ENCODE measurements around the gene PRLR. TPM values are rescaled to one million over a fixed set of nuclear protein-coding genes. Genes with fewer than 3 reads are reported as not detected.

Gene PRLR
- total and polyA plus RNA-seq, 4 donors: 1.4 to 13.7 (median 3.9) TPM

- 80% methylated on average over 2 of the region's 4 CpGs for WGBS (ENCODE audit: insufficient coverage)
- H3K4me3 ChIP-seq (ENCODE audit: low read depth, low read length): no peak overlapping the region
- DNase-seq (ENCODE audit: low read depth in 4 of 6, low spot score in 6 of 6): no peak
- H3K27me3 ChIP-seq (ENCODE audit: control insufficient read depth, insufficient read depth, low read length): no peaks in the 10 kb centered on the region
- no peaks in the 10 kb centered on the region for H3K36me3 ChIP-seq (ENCODE audit: control insufficient read depth, insufficient read depth, low read length)
- H3K27ac ChIP-seq (ENCODE audit: low read depth, low read length): no peak overlapping the region
- no peaks in the 10 kb centered on the region for H3K4me1 ChIP-seq (ENCODE audit: control insufficient read depth, insufficient read depth, low read length)
- no peaks in the 10 kb centered on the region for H3K9me3 ChIP-seq (ENCODE audit: control insufficient read depth, insufficient read depth, low read length)
Measured at GRCh38 chr5:35063414-35063813, 166.9 kb downstream of the PRLR start.

- Histone ChIP-seq H3K36me3 (ENCODE audit: control insufficient read depth, insufficient read depth, low read length) (no peaks in the 10 kb centered on the region), H3K4me1 (ENCODE audit: control insufficient read depth, insufficient read depth, low read length) (no peaks in the 10 kb centered on the region), H3K27me3 (ENCODE audit: control insufficient read depth, insufficient read depth, low read length) (no peaks in the 10 kb centered on the region), H3K27ac (ENCODE audit: low read depth, low read length) (no peak overlapping the region), H3K4me3 (ENCODE audit: low read depth, low read length) (no peak overlapping the region), H3K9me3 (ENCODE audit: control insufficient read depth, insufficient read depth, low read length) (no peaks in the 10 kb centered on the region)
- whole genome bisulfite sequencing (ENCODE audit: insufficient coverage): no CpG with 5 or more reads among the region's 2 CpGs
- no peak for DNase-seq (ENCODE audit: low read depth in 4 of 6, low spot score in 6 of 6)
Measured at GRCh38 chr5:35061211-35061770, 169.0 kb downstream of the PRLR start.

GRCh38 chr5:35060236-35060635, 170.1 kb downstream of the PRLR start:
- WGBS (ENCODE audit: insufficient coverage): 75% methylated on average over 2 of the region's 2 CpGs
- Histone ChIP-seq H3K4me1 (ENCODE audit: control insufficient read depth, insufficient read depth, low read length) (no peaks in the 10 kb centered on the region), H3K27ac (ENCODE audit: low read depth, low read length) (no peak overlapping the region), H3K27me3 (ENCODE audit: control insufficient read depth, insufficient read depth, low read length) (no peaks in the 10 kb centered on the region), H3K9me3 (ENCODE audit: control insufficient read depth, insufficient read depth, low read length) (no peaks in the 10 kb centered on the region), H3K4me3 (ENCODE audit: low read depth, low read length) (no peak overlapping the region), H3K36me3 (ENCODE audit: control insufficient read depth, insufficient read depth, low read length) (no peaks in the 10 kb centered on the region)
- DNase-seq (ENCODE audit: low read depth in 4 of 6, low spot score in 6 of 6): no peak

- no peak overlapping the region for H3K4me3 ChIP-seq (ENCODE audit: low read depth, low read length)
- no peaks in the 10 kb centered on the region for H3K36me3 ChIP-seq (ENCODE audit: control insufficient read depth, insufficient read depth, low read length)
- no peak for DNase-seq (ENCODE audit: low read depth in 4 of 6, low spot score in 6 of 6)
- H3K9me3 ChIP-seq (ENCODE audit: control insufficient read depth, insufficient read depth, low read length): no peaks in the 10 kb centered on the region
- no peaks in the 10 kb centered on the region for H3K4me1 ChIP-seq (ENCODE audit: control insufficient read depth, insufficient read depth, low read length)
- no peaks in the 10 kb centered on the region for H3K27me3 ChIP-seq (ENCODE audit: control insufficient read depth, insufficient read depth, low read length)
- no peak overlapping the region for H3K27ac ChIP-seq (ENCODE audit: low read depth, low read length)
Measured at GRCh38 chr5:35059251-35059650, 171.0 kb downstream of the PRLR start.

- Histone ChIP-seq H3K4me1 (ENCODE audit: control insufficient read depth, insufficient read depth, low read length) (no peaks in the 10 kb centered on the region), H3K9me3 (ENCODE audit: control insufficient read depth, insufficient read depth, low read length) (no peaks in the 10 kb centered on the region), H3K36me3 (ENCODE audit: control insufficient read depth, insufficient read depth, low read length) (no peaks in the 10 kb centered on the region), H3K4me3 (ENCODE audit: low read depth, low read length) (no peak overlapping the region), H3K27me3 (ENCODE audit: control insufficient read depth, insufficient read depth, low read length) (no peaks in the 10 kb centered on the region), H3K27ac (ENCODE audit: low read depth, low read length) (no peak overlapping the region)
- no CpG with 5 or more reads among the region's 3 CpGs for WGBS (ENCODE audit: insufficient coverage)
- no peak for DNase-seq (ENCODE audit: low read depth in 4 of 6, low spot score in 6 of 6)
Measured at GRCh38 chr5:35058374-35058788, 171.9 kb downstream of the PRLR start.

- Histone ChIP-seq H3K4me3 (ENCODE audit: low read depth, low read length) (no peak overlapping the region), H3K27ac (ENCODE audit: low read depth, low read length) (no peak overlapping the region), H3K27me3 (ENCODE audit: control insufficient read depth, insufficient read depth, low read length) (no peaks in the 10 kb centered on the region), H3K36me3 (ENCODE audit: control insufficient read depth, insufficient read depth, low read length) (no peaks in the 10 kb centered on the region), H3K4me1 (ENCODE audit: control insufficient read depth, insufficient read depth, low read length) (no peaks in the 10 kb centered on the region), H3K9me3 (ENCODE audit: control insufficient read depth, insufficient read depth, low read length) (no peaks in the 10 kb centered on the region)
- DNase-seq (ENCODE audit: low read depth in 4 of 6, low spot score in 6 of 6): no peak
- no CpG with 5 or more reads among the region's 2 CpGs for WGBS (ENCODE audit: insufficient coverage)
Measured at GRCh38 chr5:35056686-35057085, 173.6 kb downstream of the PRLR start.

- Histone ChIP-seq H3K4me3 (ENCODE audit: low read depth, low read length) (no peak overlapping the region), H3K27ac (ENCODE audit: low read depth, low read length) (no peak overlapping the region), H3K36me3 (ENCODE audit: control insufficient read depth, insufficient read depth, low read length) (no peaks in the 10 kb centered on the region), H3K27me3 (ENCODE audit: control insufficient read depth, insufficient read depth, low read length) (no peaks in the 10 kb centered on the region), H3K9me3 (ENCODE audit: control insufficient read depth, insufficient read depth, low read length) (no peaks in the 10 kb centered on the region), H3K4me1 (ENCODE audit: control insufficient read depth, insufficient read depth, low read length) (no peaks in the 10 kb centered on the region)
- 100% methylated on average over 1 of the region's 4 CpGs for WGBS (ENCODE audit: insufficient coverage)
- no peak for DNase-seq (ENCODE audit: low read depth in 4 of 6, low spot score in 6 of 6)
Measured at GRCh38 chr5:35052838-35053237, 177.4 kb downstream of the PRLR start.

GRCh38 chr5:35050541-35051126, 179.7 kb downstream of the PRLR start:
- DNase-seq (ENCODE audit: low read depth in 4 of 6, low spot score in 6 of 6): no peak
- no peaks in the 10 kb centered on the region for H3K36me3 ChIP-seq (ENCODE audit: control insufficient read depth, insufficient read depth, low read length)
- H3K4me3 ChIP-seq (ENCODE audit: low read depth, low read length): no peak overlapping the region
- no peaks in the 10 kb centered on the region for H3K9me3 ChIP-seq (ENCODE audit: control insufficient read depth, insufficient read depth, low read length)
- no peaks in the 10 kb centered on the region for H3K4me1 ChIP-seq (ENCODE audit: control insufficient read depth, insufficient read depth, low read length)
- H3K27ac ChIP-seq (ENCODE audit: low read depth, low read length): no peak overlapping the region
- no peaks in the 10 kb centered on the region for H3K27me3 ChIP-seq (ENCODE audit: control insufficient read depth, insufficient read depth, low read length)
- 100% methylated on average over 1 of the region's 3 CpGs for WGBS (ENCODE audit: insufficient coverage)

GRCh38 chr5:35048910-35049309, 181.4 kb downstream of the PRLR start:
- WGBS (ENCODE audit: insufficient coverage): 87% methylated on average over 1 of the region's 1 CpG
- H3K4me3 ChIP-seq (ENCODE audit: low read depth, low read length): no peak overlapping the region
- no peaks in the 10 kb centered on the region for H3K36me3 ChIP-seq (ENCODE audit: control insufficient read depth, insufficient read depth, low read length)
- DNase-seq (ENCODE audit: low read depth in 4 of 6, low spot score in 6 of 6): no peak
- no peaks in the 10 kb centered on the region for H3K27me3 ChIP-seq (ENCODE audit: control insufficient read depth, insufficient read depth, low read length)
- no peak overlapping the region for H3K27ac ChIP-seq (ENCODE audit: low read depth, low read length)
- H3K4me1 ChIP-seq (ENCODE audit: control insufficient read depth, insufficient read depth, low read length): no peaks in the 10 kb centered on the region
- no peaks in the 10 kb centered on the region for H3K9me3 ChIP-seq (ENCODE audit: control insufficient read depth, insufficient read depth, low read length)

GRCh38 chr5:35047785-35048404, 182.4 kb downstream of the PRLR start, which contains the start of gene AGXT2:
Gene AGXT2 (minus strand): TSS chr5:35047949. CDS start chr5:35047892, 57 bp downstream.
- H3K27ac ChIP-seq (ENCODE audit: low read depth, low read length): no peak within 1 kb of the TSS
- no peaks in the 10 kb centered on the region for H3K9me3 ChIP-seq (ENCODE audit: control insufficient read depth, insufficient read depth, low read length)
- DNase-seq (ENCODE audit: low read depth in 4 of 6, low spot score in 6 of 6): no peak
- H3K4me3 ChIP-seq (ENCODE audit: low read depth, low read length): no peak within 1 kb of the TSS
- peaks cover 4% of the 10 kb centered on the region for H3K4me1 ChIP-seq (ENCODE audit: control insufficient read depth, insufficient read depth, low read length)
- WGBS (ENCODE audit: insufficient coverage): 90% methylated on average over 5 of the region's 8 CpGs
- no peaks in the 10 kb centered on the region for H3K36me3 ChIP-seq (ENCODE audit: control insufficient read depth, insufficient read depth, low read length)
- H3K27me3 ChIP-seq (ENCODE audit: control insufficient read depth, insufficient read depth, low read length): no peaks in the 10 kb centered on the region
